SK-MEL-5 (cell line): ENCODE measurements around the gene CENPX. TPM values are rescaled to one million over a fixed set of nuclear protein-coding genes. Genes with fewer than 3 reads are reported as not detected.

ENCODE experiments used
- DNase-seq: peaks from one replicate; pipeline ENCODE4 v3.0.0-alpha.2; 2016; ENCODE audit warnings: low read depth, low spot score
- in situ Hi-C: cut with HindIII; loops from 2 replicates; pipeline ENCODE4 v1.10.0; 2016; ENCODE audit warnings: low sequenced_read_pairs, high pct_unique_total_duplicates, low pct_unique_long_range_greater_than_20kb
- total RNA-seq: library from RNA; depleted of rRNA; stranded (reverse); fragments of >200 nt; shearing (Covaris generic); gene quantifications from 2 replicates; pipeline ENCODE4 v1.2.3, GENCODE V29; 2014

Gene CENPX
- total RNA-seq, 1 experiment from 2014 or later = 130 TPM

- in situ Hi-C loops = no loop called here
- DNase-seq = peak; percentile 83
These were observed 2.7 kb downstream of the CENPX start for GRCh38 chr17:82019690-82020571.

GRCh38 chr17:82018989-82019689 is 3.5 kb downstream of the CENPX start:
- no peak for DNase-seq
- in situ Hi-C loops = no loop called here

GRCh38 chr17:82018152-82018988 is 4.3 kb downstream of the CENPX start:
- in situ Hi-C loops = no loop called here

GRCh38 chr17:82017612-82018151 is 5.0 kb downstream of the CENPX start:
- no peak for DNase-seq
- in situ Hi-C loops = no loop called here

More at GRCh38 chr17:82018152-82018988, 4.3 kb downstream of the CENPX start:
- no peak for DNase-seq

- in situ Hi-C loops = no loop called here
- no peak for DNase-seq
These were observed 5.7 kb downstream of the CENPX start for GRCh38 chr17:82016875-82017459.

- in situ Hi-C loops = no loop called here
These were observed 6.4 kb downstream of the CENPX start for GRCh38 chr17:82016061-82016874.

GRCh38 chr17:82015311-82015971 is 7.2 kb downstream of the CENPX start:
- no peak for DNase-seq
- in situ Hi-C loops = no loop called here

More at GRCh38 chr17:82016061-82016874, 6.4 kb downstream of the CENPX start:
- no peak for DNase-seq

- no peak for DNase-seq
- in situ Hi-C loops = no loop called here
These were observed 7.7 kb downstream of the CENPX start for GRCh38 chr17:82014971-82015310.

GRCh38 chr17:82014432-82014831 is 8.2 kb downstream of the CENPX start:
- in situ Hi-C loops = no loop called here
- no peak for DNase-seq

- DNase-seq = no peak
- in situ Hi-C loops = no loop called here
These were observed 8.8 kb downstream of the CENPX start for GRCh38 chr17:82013772-82014321.

GRCh38 chr17:82013341-82013740 is 9.3 kb downstream of the CENPX start:
- in situ Hi-C loops = no loop called here
- no peak for DNase-seq

GRCh38 chr17:82012640-82013295 is 9.9 kb downstream of the CENPX start:
- in situ Hi-C loops = no loop called here
- DNase-seq = no peak

- in situ Hi-C loops = no loop called here
- no peak for DNase-seq
These were observed 10.4 kb downstream of the CENPX start for GRCh38 chr17:82012261-82012639.

- in situ Hi-C loops = no loop called here
- DNase-seq = no peak
These were observed 11.0 kb downstream of the CENPX start for GRCh38 chr17:82011617-82012187.
